Endothelial cell of umbilical vein (primary cell): ENCODE data around the gene CAMTA1. TPM values are rescaled to one million over a fixed set of nuclear protein-coding genes. Genes with fewer than 3 reads are reported as not detected.

Experiments used
- BruUV-seq: library from RNA; stranded (reverse); fragments of 400-500 nt; replicated peaks from 2 replicates; lab custom pipeline; 2021; lab: Mats Ljungman, UMichigan
- CTCF ChIA-PET: fragments of 300-600, 350-600 bp; sonication (Branson Sonifier 250); formaldehyde crosslinking; loops from one replicate; lab custom pipeline; 2021; ENCODE audit warnings: antibody characterized with exemption, inconsistent platforms; lab: Charles Lee
- POLR2A ChIA-PET: fragments of 300-600, 350-600 bp; sonication (Branson Sonifier 250); formaldehyde crosslinking; loops from one replicate; lab custom pipeline; 2021; ENCODE audit warnings: antibody characterized with exemption, inconsistent platforms; lab: Charles Lee
- DNase-seq: peaks from one replicate; pipeline ENCODE4 v3.0.0-alpha.2; 2011; ENCODE audit warnings: low read depth, low spot score
- FAIRE-seq: peaks from 2 replicates; lab custom pipeline; 2011; peaks lifted over from hg19 to GRCh38; lab: Jason Lieb, UNC
- H2AFZ ChIP-seq: 2 replicates; pipeline ENCODE4 v1.6.0; 2012; ENCODE audit warnings: low read depth, low read length, control low read depth, inconsistent platforms
- H3K27ac ChIP-seq: 2 replicates; pipeline ENCODE4 v1.5.1; 2011; ENCODE audit warnings: low read depth, mild to moderate bottlenecking, control low read depth, low read length, moderate library complexity; ENCODE audit not compliant: insufficient read depth
- H3K27me3 ChIP-seq, 2 experiments: 2 replicates each; pipeline versions ENCODE4 v1.6.0 to v1.6.1; 2011; ENCODE audit warnings: low read length in 2 of 2, mixed read lengths in 1 of 2; ENCODE audit not compliant: control insufficient read depth in 2 of 2, insufficient read depth in 2 of 2
- H3K36me3 ChIP-seq, 2 experiments: 2 replicates in 1 of 2; 3 replicates in 1 of 2; pipeline ENCODE4 v1.5.1; 2011; ENCODE audit warnings: low read length in 2 of 2, mild to moderate bottlenecking in 1 of 2, moderate library complexity in 1 of 2; ENCODE audit not compliant: control insufficient read depth in 2 of 2, insufficient read depth in 2 of 2; ENCODE audit errors: extremely low read depth in 1 of 2
- H3K4me1 ChIP-seq: 3 replicates; pipeline ENCODE4 v1.5.1; 2011; ENCODE audit warnings: mild to moderate bottlenecking, low read length; ENCODE audit not compliant: control insufficient read depth, insufficient read depth; ENCODE audit errors: extremely low read depth
- H3K4me2 ChIP-seq: 2 replicates; pipeline ENCODE4 v1.6.1; 2011; ENCODE audit warnings: low read length, control low read depth, mixed read lengths; ENCODE audit not compliant: insufficient read depth
- H3K4me3 ChIP-seq, 3 experiments: fragments of 200-600 bp in 1 of 3; sonication (generic), shearing (Covaris generic) in 1 of 3; replicated peaks in 1 of 3; 2 replicates each; pipeline ENCODE4 v1.5.1; 2011 to 2016; ENCODE audit warnings: control low read depth in 3 of 3, low read length in 3 of 3, mild to moderate bottlenecking in 2 of 3, inconsistent platforms in 1 of 3, low read depth in 1 of 3, moderate library complexity in 1 of 3; ENCODE audit not compliant: insufficient read depth in 1 of 3
- H3K79me2 ChIP-seq: 2 replicates; pipeline ENCODE4 v1.6.0; 2012; ENCODE audit warnings: low read length, inconsistent platforms; ENCODE audit not compliant: control insufficient read depth, insufficient read depth
- H3K9ac ChIP-seq: replicated peaks from 2 replicates; pipeline ENCODE3; 2011; ENCODE audit warnings: low read length, control low read depth; ENCODE audit not compliant: insufficient read depth; ENCODE audit errors: extremely low read depth
- H3K9me1 ChIP-seq: replicated peaks from 3 replicates; pipeline ENCODE4 v1.6.0; 2011; ENCODE audit warnings: mild to moderate bottlenecking, low read length; ENCODE audit not compliant: control insufficient read depth, insufficient read depth; ENCODE audit errors: extremely low read depth
- H3K9me3 ChIP-seq: replicated peaks from 2 replicates; pipeline ENCODE4 v1.5.1; 2012; ENCODE audit warnings: low read length, inconsistent platforms; ENCODE audit not compliant: control insufficient read depth, insufficient read depth
- H4K20me1 ChIP-seq: replicated peaks from 2 replicates; pipeline ENCODE3; 2011; ENCODE audit warnings: mild to moderate bottlenecking, low read length; ENCODE audit not compliant: control insufficient read depth, insufficient read depth; ENCODE audit errors: extremely low read depth
- EZH2 ChIP-seq: IDR thresholded peaks from 2 replicates; pipeline ENCODE4 v1.6.1; 2012; ENCODE audit warnings: borderline replicate concordance, low read depth, mild to moderate bottlenecking, moderate library complexity, low read length, inconsistent platforms; ENCODE audit not compliant: severe bottlenecking
- FOS ChIP-seq: IDR thresholded peaks from 2 replicates; pipeline ENCODE4 v1.6.1; 2011; ENCODE audit warnings: mild to moderate bottlenecking, low read length, moderate library complexity, borderline replicate concordance; ENCODE audit not compliant: insufficient read depth
- GATA2 ChIP-seq: IDR thresholded peaks from 2 replicates; pipeline ENCODE4 v1.7.0; 2011; ENCODE audit warnings: low read depth, mild to moderate bottlenecking, moderate library complexity, mixed read lengths, low read length; ENCODE audit not compliant: insufficient read length, insufficient read depth
- JUN ChIP-seq: IDR thresholded peaks from 2 replicates; pipeline ENCODE4 v1.6.1; 2011; ENCODE audit warnings: borderline replicate concordance, low read depth; ENCODE audit not compliant: insufficient read length, insufficient read depth
- MYC ChIP-seq: IDR thresholded peaks from one replicate; pipeline ENCODE4 v1.6.1; 2011; ENCODE audit warnings: mild to moderate bottlenecking, low read depth, low read length
- POLR2A ChIP-seq: IDR thresholded peaks from 2 replicates; pipeline ENCODE4 v1.6.1; 2012; ENCODE audit warnings: low read depth, mild to moderate bottlenecking, control low read depth, low read length
- POLR2AphosphoS5 ChIP-seq: IDR thresholded peaks from 2 replicates; pipeline ENCODE4 v1.6.1; 2012; ENCODE audit warnings: low read depth, mild to moderate bottlenecking, control low read depth, low read length, moderate library complexity; ENCODE audit not compliant: insufficient read depth
- dilution Hi-C: fragments of 300-500 bp; cut with MboI; formaldehyde crosslinking; loops from one replicate; pipeline ENCODE4 v1.15.0; 2019; ENCODE audit warnings: low sequenced_read_pairs; ENCODE audit not compliant: extremely low pct_ligation_motif_present
- intact Hi-C: fragments of 100-400 bp; cut with micrococcal nuclease; formaldehyde crosslinking; loops from one replicate; pipeline ENCODE4 v1.10.0; 2022
- polyA plus RNA-seq, 4 experiments: library from polyadenylated mRNA; depleted of rRNA in 3 of 4; stranded (reverse) in 3 of 4; unstranded in 1 of 4; fragments of >200 nt; gene quantifications; 2 replicates each; pipeline versions ENCODE4 v1.2.1 to v1.2.3, GENCODE V29; 2011 to 2012; ENCODE audit warnings: missing spikeins in 1 of 4
- total RNA-seq: library from RNA; stranded (reverse); gene quantifications from 2 replicates; pipeline ENCODE4 v1.2.3, GENCODE V29; 2021
- TF ChIP-seq, protein P1 (sequence below), 2 donors: IDR thresholded peaks; 1 replicate in 1 of 2; 2 replicates in 1 of 2; pipeline ENCODE4 v1.5.1; 2011; ENCODE audit warnings: low read length in 2 of 2, mild to moderate bottlenecking in 2 of 2, moderate library complexity in 2 of 2, control low read depth in 1 of 2, inconsistent platforms in 1 of 2, low read depth in 1 of 2; ENCODE audit not compliant: insufficient read depth in 1 of 2; ENCODE audit errors: extremely low read depth in 1 of 2
- TF ChIP-seq, protein P2 (sequence below): IDR thresholded peaks from 2 replicates; pipeline ENCODE4 v1.6.1; 2011; ENCODE audit not compliant: insufficient read depth, insufficient read length

Gene CAMTA1
- total and polyA plus RNA-seq, 2 donors (not counting 3 experiments of a cell fraction or from before 2014, with no cell fraction given) = 50.8 to 92.7 TPM

- H3K27ac ChIP-seq = no peak overlapping the region
- no TSS peak for BruUV-seq
- CTCF ChIA-PET = no interaction called here
- FAIRE-seq (no peak), DNase-seq (no peak)
- no peak overlapping the region for H3K4me2 ChIP-seq
- no peak overlapping the region for H2AFZ ChIP-seq
- no peak overlapping the region for H3K4me3 ChIP-seq
- no peak overlapping the region for H3K9ac ChIP-seq
- no peaks in the 10 kb centered on the region for H3K79me2 ChIP-seq
- H3K4me1 ChIP-seq = no peaks in the 10 kb centered on the region
- POLR2A ChIA-PET = no interaction called here
- no peaks in the 10 kb centered on the region for H3K9me1 ChIP-seq
- H3K9me3 ChIP-seq = no peaks in the 10 kb centered on the region
- no peaks in the 10 kb centered on the region for H3K36me3 ChIP-seq
- H3K27me3 ChIP-seq = no peaks in the 10 kb centered on the region
- H4K20me1 ChIP-seq = no peaks in the 10 kb centered on the region
- no peak for TF ChIP-seq POLR2AphosphoS5
- TF ChIP-seq, protein P1, sequence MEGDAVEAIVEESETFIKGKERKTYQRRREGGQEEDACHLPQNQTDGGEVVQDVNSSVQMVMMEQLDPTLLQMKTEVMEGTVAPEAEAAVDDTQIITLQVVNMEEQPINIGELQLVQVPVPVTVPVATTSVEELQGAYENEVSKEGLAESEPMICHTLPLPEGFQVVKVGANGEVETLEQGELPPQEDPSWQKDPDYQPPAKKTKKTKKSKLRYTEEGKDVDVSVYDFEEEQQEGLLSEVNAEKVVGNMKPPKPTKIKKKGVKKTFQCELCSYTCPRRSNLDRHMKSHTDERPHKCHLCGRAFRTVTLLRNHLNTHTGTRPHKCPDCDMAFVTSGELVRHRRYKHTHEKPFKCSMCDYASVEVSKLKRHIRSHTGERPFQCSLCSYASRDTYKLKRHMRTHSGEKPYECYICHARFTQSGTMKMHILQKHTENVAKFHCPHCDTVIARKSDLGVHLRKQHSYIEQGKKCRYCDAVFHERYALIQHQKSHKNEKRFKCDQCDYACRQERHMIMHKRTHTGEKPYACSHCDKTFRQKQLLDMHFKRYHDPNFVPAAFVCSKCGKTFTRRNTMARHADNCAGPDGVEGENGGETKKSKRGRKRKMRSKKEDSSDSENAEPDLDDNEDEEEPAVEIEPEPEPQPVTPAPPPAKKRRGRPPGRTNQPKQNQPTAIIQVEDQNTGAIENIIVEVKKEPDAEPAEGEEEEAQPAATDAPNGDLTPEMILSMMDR (IDR thresholded peaks at IDR 0.05; ENCODE audit: extremely low read depth in 1 of 2, insufficient read depth in 1 of 2, low read depth in 1 of 2, low read length in 2 of 2) = no peak
- TF ChIP-seq MYC = no peak
- TF ChIP-seq FOS = no peak
- no peak for TF ChIP-seq GATA2
- TF ChIP-seq EZH2 = no peak
- TF ChIP-seq, protein P2, sequence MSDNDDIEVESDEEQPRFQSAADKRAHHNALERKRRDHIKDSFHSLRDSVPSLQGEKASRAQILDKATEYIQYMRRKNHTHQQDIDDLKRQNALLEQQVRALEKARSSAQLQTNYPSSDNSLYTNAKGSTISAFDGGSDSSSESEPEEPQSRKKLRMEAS = no peak
- no peak for TF ChIP-seq JUN
- no peak for TF ChIP-seq POLR2A
- dilution Hi-C loops (no loop called here), intact Hi-C loops (no loop called here)
Observed at GRCh38 chr1:7177021-7177420, 391.8 kb downstream of the CAMTA1 start.
